22Rv1 (cell line): ENCODE results near the gene THBS4.

Experiments used
- H3K27ac ChIP-seq: fragments of 450-650 bp; 2 replicates; pipeline ENCODE4 v1.5.1; 2017
- ZFX ChIP-seq: fragments of 450-650 bp; IDR thresholded peaks from 2 replicates; pipeline ENCODE4 v1.6.1; 2017; ENCODE audit warnings: antibody characterized with exemption, borderline replicate concordance
- TF ChIP-seq, protein P1 (sequence below): fragments of 450-650 bp; IDR thresholded peaks from 2 replicates; pipeline ENCODE4 v1.5.1; 2017; ENCODE audit warnings: mild to moderate bottlenecking

THBS4 gene

DNA sequence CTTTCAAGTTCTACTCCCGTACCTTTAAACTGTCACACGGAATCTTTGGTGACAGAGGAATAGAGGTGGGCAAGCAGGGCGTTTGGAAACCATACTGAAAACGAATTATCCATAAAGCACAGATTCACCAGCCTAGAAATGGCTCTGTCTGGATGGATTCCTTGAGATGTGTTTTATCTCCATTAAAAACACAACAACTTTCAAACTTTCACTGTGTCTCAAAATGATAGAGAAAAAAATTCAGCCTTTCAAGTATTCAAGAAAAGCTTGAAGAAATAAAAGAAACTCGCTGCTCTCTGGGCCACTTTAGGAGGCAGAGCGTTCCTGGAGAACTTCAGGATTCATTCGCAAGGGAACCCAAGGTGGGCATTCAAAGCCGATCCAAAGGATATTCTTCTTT is 589 bp upstream of the THBS4 start:
- H3K27ac ChIP-seq = no peak overlapping the region
- no peak for TF ChIP-seq ZFX

DNA sequence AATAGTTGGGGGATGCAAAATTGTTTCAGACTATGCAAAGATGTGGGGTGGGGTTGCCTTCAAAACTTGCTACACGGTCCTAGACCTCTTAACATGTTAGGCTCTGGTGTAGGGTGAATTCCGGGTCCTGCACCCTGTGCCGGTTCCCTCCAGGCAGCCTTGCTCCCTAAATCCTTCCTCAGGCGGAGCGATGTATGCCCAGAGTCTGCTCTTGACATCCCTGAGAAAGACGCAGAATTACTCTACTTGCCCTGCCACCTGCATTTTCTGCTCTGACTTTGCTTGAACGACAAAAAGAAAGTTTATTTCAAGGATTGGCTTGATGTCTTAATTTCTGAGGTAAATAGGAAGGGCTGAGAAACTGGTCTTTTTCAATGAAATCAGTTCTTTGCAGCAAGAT is 691 bp downstream of the THBS4 start:
- H3K27ac ChIP-seq = no peak overlapping the region
- TF ChIP-seq ZFX = no peak
- TF ChIP-seq, protein P1, sequence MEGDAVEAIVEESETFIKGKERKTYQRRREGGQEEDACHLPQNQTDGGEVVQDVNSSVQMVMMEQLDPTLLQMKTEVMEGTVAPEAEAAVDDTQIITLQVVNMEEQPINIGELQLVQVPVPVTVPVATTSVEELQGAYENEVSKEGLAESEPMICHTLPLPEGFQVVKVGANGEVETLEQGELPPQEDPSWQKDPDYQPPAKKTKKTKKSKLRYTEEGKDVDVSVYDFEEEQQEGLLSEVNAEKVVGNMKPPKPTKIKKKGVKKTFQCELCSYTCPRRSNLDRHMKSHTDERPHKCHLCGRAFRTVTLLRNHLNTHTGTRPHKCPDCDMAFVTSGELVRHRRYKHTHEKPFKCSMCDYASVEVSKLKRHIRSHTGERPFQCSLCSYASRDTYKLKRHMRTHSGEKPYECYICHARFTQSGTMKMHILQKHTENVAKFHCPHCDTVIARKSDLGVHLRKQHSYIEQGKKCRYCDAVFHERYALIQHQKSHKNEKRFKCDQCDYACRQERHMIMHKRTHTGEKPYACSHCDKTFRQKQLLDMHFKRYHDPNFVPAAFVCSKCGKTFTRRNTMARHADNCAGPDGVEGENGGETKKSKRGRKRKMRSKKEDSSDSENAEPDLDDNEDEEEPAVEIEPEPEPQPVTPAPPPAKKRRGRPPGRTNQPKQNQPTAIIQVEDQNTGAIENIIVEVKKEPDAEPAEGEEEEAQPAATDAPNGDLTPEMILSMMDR = no peak

DNA sequence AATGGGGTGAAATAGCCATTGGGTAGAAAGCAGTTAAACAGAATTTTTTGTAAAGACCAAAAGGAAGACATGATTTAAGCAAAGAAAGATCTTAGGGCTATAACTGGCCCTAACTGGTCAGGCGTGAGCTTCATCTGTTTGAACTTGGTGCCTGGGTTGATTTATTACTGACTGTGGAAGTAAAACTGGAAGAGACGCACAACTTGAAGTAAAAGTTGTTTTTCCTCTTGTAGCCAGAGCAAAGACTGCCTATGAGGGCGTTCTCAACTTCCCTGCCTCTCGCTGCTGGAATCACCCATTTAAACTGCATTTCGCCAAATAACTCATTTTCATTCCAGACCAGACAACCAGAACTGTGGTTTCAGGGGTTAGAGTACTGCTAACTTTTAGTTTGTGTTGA is 1.5 kb downstream of the THBS4 start:
- TF ChIP-seq, protein P1 = no peak
- TF ChIP-seq ZFX = no peak

DNA sequence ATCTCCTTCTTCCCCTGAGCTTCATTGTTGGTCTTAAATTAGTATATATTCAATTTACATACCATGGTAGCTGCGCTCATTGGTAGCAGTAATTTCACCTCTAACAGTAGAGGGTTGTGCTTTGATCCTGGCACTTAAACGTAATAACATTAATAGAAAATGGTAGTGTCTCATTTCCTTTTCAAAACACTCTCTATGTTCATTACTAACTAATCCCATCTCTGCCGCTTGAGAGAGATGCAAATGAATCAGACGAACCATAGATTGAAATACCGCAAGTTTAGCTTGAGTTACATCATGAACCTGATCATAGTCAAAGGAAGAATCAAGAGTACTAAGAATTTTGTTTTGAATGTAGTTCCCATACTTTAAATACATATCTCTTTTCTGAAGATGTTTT is 2.2 kb downstream of the THBS4 start:
- H3K27ac ChIP-seq = no peak overlapping the region
- TF ChIP-seq, protein P1 = no peak
- TF ChIP-seq ZFX = no peak

More for the DNA sequence above, 1.5 kb downstream of the THBS4 start:
- H3K27ac ChIP-seq = no peak overlapping the region

GRCh38 chr5:80039650-80040049 is 4.5 kb downstream of the THBS4 start:
- H3K27ac ChIP-seq = no peak overlapping the region
- TF ChIP-seq ZFX = no peak
- TF ChIP-seq, protein P1 = no peak

DNA sequence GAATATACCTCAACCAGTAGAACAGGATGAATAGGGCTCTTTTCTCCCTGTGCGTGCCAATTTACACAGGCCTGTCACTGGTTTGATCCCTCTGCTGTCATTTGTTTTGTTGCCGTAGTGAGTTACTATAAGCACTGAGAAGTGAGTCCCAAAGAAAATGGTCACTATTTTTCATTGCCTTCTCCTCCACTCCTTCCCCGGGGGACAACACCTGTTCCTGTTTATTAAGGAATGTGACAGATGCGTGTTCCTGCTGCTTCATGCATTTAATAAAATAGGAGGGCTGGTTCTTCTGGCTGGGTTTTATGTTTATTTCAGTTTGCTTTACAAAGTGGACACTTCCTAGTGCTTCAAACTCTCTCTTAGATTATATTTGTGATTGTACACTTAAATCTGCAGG is 6.4 kb downstream of the THBS4 start:
- TF ChIP-seq, protein P1 = no peak
- TF ChIP-seq ZFX = no peak
- H3K27ac ChIP-seq = no peak overlapping the region

GRCh38 chr5:80042330-80042729 is 7.2 kb downstream of the THBS4 start:
- no peak overlapping the region for H3K27ac ChIP-seq
- no peak for TF ChIP-seq ZFX
- TF ChIP-seq, protein P1 = no peak

- H3K27ac ChIP-seq = no peak overlapping the region
- TF ChIP-seq, protein P1 = no peak
- no peak for TF ChIP-seq ZFX
These were observed 8.0 kb downstream of the THBS4 start for GRCh38 chr5:80043187-80043586.
